ENCODE data around the gene YDJC. TPM values are rescaled to one million over a fixed set of nuclear protein-coding genes. Genes with fewer than 3 reads are reported as not detected.

Gene YDJC
- total RNA-seq, 2 donors from 2014 or later, result 28.3 to 31.0 TPM

DNA sequence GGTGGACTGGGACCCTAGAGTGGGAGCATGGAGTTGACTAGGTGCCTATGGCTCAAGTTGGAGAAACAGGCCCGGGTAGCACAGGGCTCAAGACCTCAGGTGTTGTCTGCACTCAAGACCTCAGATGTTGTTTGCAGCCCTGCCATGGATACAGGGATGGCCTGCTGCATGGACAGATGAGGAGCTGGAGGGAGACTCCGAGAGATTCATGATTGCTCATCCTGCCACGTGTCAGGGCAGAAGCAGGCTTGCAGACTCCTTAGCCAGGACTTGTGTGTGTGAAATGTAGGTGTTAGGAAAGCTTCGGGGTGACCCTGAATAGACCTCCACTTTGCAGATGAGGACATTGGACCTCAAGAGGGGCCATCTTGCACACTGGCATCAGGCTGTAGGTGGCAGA lies 3.7 kb upstream of the YDJC start:
- Mint-ChIP-seq H3K4me3 (no peak overlapping the region), H3K27ac (no peak overlapping the region), H3K27me3 (no peaks in the 10 kb centered on the region), H3K36me3 (ENCODE audit: low read depth) (peaks cover 2% of the 10 kb centered on the region), H3K4me1 (peaks cover 7% of the 10 kb centered on the region)
- no peak for ATAC-seq
- no peak for DNase-seq
- H3K9me3 ChIP-seq (ENCODE audit: control insufficient read depth, low read length, poor library complexity, severe bottlenecking), result no peaks in the 10 kb centered on the region

DNA sequence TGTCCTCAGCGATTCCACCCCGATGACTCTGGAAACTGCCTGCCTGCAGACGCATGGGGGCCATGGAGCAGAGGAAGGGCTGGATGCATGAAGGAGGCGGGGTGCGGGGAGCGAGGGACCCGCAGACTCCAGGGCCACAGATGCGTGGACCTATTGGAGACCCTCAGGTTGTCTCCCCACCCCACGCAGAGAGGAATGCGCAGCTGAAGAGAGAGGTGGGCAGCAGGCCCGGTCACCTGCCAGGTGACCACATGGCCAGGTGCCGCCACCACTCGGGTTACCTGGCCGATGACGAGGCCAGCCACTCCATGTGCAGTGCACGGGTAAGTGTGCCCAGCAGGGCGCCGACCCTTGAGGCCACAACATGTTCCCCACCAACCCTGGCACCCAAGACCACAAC lies 3.1 kb upstream of the YDJC start:
- DNase-seq (no peak), ATAC-seq (no peak)
- Mint-ChIP-seq H3K36me3 (ENCODE audit: low read depth) (peaks cover 2% of the 10 kb centered on the region), H3K4me3 (no peak overlapping the region), H3K27me3 (no peaks in the 10 kb centered on the region), H3K27ac (no peak overlapping the region), H3K4me1 (peaks cover 12% of the 10 kb centered on the region)
- no peaks in the 10 kb centered on the region for H3K9me3 ChIP-seq (ENCODE audit: control insufficient read depth, low read length, poor library complexity, severe bottlenecking)

DNA sequence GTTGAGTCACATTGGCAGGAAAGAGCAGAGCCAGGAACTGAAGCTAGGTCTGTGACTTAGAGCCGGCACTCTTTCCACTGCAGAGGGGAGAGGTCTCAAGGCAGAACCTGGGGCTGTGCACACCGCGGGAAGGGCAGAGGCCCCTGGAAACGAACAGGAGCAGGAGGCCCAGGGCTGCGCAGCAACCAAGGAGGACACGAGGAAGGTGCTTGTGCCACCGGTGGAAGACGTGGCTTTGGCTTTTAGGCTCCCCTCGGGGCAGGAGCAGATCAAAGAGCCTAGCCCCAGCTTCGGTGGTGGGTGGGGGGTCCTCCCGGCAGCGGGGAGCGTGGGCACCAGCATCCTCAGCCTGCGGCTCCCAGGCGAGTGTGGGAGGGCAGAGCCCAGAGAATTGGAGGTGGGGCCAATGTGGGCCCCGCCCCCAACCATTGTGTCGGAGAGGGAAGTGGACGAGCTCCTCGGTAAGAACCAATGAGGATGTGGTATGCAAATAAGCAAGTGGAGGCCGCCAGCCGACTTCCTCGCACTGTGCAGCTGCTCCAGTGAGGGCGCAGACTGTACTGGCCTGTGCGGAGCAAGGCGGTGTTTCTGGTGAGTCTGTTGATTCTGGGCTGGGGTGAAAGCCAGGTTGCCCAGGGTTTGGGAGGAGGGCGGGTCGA lies 2.5 kb upstream of the YDJC start, which contains the start of gene CCDC116:
Gene CCDC116 (plus strand): TSS at position 524 of the 659 bp plus-strand sequence. CDS start 422 bp downstream, outside the sequence.
- Mint-ChIP-seq H3K4me3 (peak within 1 kb of the TSS; percentile 73), H3K4me1 (peaks cover 13% of the 10 kb centered on the region), H3K27me3 (no peaks in the 10 kb centered on the region), H3K36me3 (ENCODE audit: low read depth) (peaks cover 2% of the 10 kb centered on the region), H3K27ac (no peak within 1 kb of the TSS)
- no peaks in the 10 kb centered on the region for H3K9me3 ChIP-seq (ENCODE audit: control insufficient read depth, low read length, poor library complexity, severe bottlenecking)
- DNase-seq (peak; percentile 58 to 79 (median 65)), ATAC-seq (peak; percentile 55)

DNA sequence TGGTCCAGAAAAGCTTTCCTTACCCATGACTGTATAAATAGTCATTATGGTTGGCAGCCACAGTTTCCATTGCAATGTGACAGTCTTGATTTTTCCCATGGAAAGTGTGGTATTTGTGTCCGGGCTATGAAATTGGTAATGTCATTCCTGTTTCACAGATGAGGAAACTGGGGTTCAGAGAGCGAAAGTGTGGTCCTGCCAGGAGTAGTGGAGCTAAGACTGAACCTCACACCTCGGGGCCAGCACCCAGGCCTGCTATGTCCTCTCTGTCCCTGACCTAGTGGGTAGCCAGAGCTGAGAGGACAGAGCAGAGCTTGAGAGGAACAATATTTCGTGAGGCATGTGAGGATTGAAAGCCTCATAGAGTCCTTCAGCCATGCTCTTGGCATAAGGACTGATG lies 1.2 kb upstream of the YDJC start:
- DNase-seq, result no peak
- Mint-ChIP-seq H3K4me1 (peaks cover 20% of the 10 kb centered on the region), H3K4me3 (peak overlapping the region; percentile 39), H3K27ac (peak overlapping the region; percentile 24), H3K27me3 (no peaks in the 10 kb centered on the region), H3K36me3 (ENCODE audit: low read depth) (peaks cover 2% of the 10 kb centered on the region)
- no peaks in the 10 kb centered on the region for H3K9me3 ChIP-seq (ENCODE audit: control insufficient read depth, low read length, poor library complexity, severe bottlenecking)
- no peak for ATAC-seq

DNA sequence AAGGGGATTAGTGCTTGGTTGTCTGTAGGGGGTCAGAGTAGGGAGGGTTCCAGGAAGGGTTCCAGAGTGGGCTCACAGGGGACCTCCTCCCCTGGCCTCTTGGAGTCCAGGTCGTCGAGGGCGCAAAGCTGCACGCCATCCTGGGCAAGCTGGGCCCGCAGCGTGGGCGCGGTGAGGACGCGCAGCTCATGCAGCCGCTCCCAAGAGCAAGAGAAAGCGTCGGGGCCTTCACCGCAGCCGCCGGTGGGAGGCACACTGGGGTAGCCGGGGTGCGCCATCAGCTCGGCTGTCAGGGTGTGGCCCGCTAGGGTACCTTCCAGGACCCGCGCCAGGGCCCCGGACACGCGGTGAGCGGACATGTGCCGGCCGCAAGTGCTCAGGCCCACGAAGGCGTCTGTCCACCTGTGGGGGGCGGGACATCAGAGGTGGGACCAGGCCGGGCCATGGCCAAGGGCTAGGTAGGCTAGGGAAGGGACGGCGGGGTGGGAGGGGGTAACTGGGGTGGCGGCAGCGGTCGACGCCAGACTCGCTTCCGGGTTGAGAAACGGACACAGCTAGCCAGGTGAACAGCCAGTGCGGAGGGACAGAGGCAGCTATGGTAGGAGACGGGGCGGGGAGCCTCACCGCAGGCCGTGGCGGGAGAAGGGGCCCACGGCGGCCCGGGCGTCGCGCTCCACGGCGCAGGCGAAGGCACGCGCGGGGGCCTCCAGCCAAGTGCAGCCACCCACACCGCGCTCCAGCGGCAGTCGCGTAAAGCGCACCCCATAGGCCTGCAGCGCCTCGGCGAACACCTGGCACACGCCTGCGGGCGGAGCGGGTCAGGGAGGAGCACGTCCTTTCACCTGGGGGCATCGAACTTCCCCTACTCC lies 1.2 kb downstream of the YDJC start:
- peaks cover 30% of the 10 kb centered on the region for H3K4me1 Mint-ChIP-seq
- H3K36me3 Mint-ChIP-seq (ENCODE audit: low read depth), result peaks cover 2% of the 10 kb centered on the region
- no peak for DNase-seq
- peak overlapping the region; percentile 74 for H3K27ac Mint-ChIP-seq
- no peaks in the 10 kb centered on the region for H3K27me3 Mint-ChIP-seq
- H3K4me3 Mint-ChIP-seq, result peak overlapping the region; percentile 92
- peak; percentile 2 for ATAC-seq
- H3K9me3 ChIP-seq (ENCODE audit: control insufficient read depth, low read length, poor library complexity, severe bottlenecking), result no peaks in the 10 kb centered on the region

DNA sequence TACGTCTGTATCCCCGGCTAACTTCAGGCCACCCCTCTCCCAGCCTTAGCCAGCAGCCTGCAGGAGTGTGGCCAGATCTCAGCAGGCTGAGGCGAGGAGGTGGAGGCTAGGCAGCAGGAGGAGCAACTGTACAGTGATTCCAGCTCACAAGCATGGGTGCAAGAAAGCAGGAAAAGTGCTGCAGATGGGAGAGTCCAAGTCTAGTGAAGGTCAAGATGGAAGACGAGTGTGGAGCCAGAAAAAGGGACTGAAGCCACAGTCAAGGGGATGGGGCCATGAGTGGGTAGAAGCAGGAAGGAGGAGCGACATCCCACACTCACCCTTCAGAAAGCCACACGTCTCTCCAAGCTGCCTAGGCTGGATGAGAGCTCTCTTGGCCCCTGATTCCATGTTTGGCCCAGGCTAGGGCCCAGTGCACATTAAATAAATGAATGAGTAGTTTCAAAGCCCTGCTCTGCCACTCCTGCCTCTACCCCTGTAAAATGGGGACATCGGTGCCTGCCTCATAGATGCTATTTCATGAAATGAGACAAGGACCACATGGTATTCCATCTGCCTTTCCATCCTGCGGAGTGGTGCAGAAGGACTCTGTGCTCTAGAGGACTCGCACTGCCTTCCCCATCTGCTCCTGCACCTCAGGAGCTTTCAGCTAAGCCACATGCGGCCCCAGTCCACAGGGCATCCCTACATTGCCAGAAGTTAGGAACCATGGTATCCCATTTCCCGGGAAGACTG lies 2.9 kb downstream of the YDJC start:
- Mint-ChIP-seq H3K36me3 (ENCODE audit: low read depth) (peaks cover 2% of the 10 kb centered on the region), H3K27ac (peak overlapping the region; percentile 74), H3K27me3 (no peaks in the 10 kb centered on the region), H3K4me1 (peaks cover 25% of the 10 kb centered on the region), H3K4me3 (peak overlapping the region; percentile 45)
- no peaks in the 10 kb centered on the region for H3K9me3 ChIP-seq (ENCODE audit: control insufficient read depth, low read length, poor library complexity, severe bottlenecking)
- DNase-seq, result no peak
- ATAC-seq, result no peak

DNA sequence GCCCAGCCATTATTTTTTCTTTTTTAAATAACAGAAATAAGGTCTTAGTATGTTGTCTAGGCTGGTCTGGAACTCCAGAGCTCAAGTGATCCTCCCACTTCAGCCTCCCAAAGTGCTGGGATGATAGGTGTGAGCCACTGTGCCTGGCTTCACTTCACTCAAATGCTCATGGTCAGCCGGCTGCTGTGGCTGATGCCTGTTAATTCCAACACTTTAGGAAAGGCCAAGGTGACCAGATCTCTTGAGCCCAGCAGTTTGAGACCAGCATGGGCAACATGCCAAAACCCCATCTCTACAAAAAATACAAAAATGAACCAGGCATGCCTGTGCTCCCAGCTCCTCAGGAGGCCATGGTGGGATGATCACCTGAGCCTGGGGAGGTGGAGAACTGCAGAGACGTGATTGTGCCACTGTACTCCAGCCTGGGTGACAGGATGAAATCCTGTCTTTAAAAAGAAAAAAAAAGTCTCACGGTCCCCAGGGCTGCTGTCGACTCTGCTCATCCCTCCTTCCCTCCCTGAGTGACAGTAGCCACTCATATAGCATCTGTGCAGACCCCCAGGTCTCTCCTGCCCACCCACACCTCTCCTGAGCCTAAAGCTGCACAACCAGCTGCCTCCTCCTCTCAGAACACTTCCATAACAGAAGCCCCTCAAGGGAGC lies 3.6 kb downstream of the YDJC start:
- H3K9me3 ChIP-seq (ENCODE audit: control insufficient read depth, low read length, poor library complexity, severe bottlenecking), result no peaks in the 10 kb centered on the region
- ATAC-seq (no peak), DNase-seq (no peak)
- Mint-ChIP-seq H3K4me3 (no peak overlapping the region), H3K27me3 (no peaks in the 10 kb centered on the region), H3K4me1 (peaks cover 25% of the 10 kb centered on the region), H3K36me3 (ENCODE audit: low read depth) (peaks cover 2% of the 10 kb centered on the region), H3K27ac (peak overlapping the region; percentile 94)

DNA sequence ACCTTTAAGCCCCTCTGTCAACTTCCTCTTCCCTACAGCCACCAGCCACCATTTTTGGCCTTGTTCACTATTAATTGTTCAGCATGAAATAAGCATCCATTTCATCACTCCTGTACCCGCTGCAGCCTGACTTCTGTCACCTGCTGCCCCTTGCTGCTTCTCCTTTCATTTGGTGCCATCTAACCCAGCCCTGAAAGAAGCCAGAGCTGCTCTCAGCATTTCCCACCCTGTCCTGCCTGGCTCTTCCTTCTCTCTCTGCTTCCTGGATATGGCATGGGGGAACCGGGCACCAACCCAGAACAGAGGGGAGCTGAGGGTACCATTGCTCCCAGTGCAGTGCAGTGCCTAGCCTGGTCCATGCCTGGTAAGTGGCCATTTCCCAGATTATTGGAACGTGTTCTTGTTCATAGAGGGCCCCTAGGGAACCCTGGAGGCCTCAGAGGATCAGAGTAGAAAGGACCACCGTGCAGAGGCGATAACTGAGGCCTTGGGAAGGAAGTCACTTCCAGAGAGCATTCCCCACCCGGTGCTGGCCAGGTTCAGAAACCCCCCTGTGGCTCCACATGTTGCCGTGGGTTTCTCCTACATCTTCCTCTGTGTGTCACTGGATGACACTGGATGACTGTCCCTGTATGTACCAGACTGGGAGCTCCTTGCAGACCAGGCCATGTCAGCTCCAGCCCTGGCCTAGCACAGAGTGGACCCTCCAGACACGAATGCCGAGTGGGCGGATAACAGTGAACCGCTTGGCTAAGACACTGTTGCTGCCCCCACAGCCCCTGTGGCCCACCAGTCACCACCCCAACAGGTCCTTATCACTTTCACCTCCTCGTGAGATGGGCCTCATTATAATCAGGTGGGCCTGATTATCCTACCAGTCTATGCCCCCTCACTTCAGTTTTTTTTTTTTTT lies 4.7 kb downstream of the YDJC start:
- Mint-ChIP-seq H3K27ac (peak overlapping the region; percentile 94), H3K36me3 (ENCODE audit: low read depth) (peaks cover 2% of the 10 kb centered on the region), H3K4me3 (peak overlapping the region; percentile 47), H3K4me1 (peaks cover 25% of the 10 kb centered on the region), H3K27me3 (no peaks in the 10 kb centered on the region)
- H3K9me3 ChIP-seq (ENCODE audit: control insufficient read depth, low read length, poor library complexity, severe bottlenecking), result no peaks in the 10 kb centered on the region
- DNase-seq, result no peak
- no peak for ATAC-seq

DNA sequence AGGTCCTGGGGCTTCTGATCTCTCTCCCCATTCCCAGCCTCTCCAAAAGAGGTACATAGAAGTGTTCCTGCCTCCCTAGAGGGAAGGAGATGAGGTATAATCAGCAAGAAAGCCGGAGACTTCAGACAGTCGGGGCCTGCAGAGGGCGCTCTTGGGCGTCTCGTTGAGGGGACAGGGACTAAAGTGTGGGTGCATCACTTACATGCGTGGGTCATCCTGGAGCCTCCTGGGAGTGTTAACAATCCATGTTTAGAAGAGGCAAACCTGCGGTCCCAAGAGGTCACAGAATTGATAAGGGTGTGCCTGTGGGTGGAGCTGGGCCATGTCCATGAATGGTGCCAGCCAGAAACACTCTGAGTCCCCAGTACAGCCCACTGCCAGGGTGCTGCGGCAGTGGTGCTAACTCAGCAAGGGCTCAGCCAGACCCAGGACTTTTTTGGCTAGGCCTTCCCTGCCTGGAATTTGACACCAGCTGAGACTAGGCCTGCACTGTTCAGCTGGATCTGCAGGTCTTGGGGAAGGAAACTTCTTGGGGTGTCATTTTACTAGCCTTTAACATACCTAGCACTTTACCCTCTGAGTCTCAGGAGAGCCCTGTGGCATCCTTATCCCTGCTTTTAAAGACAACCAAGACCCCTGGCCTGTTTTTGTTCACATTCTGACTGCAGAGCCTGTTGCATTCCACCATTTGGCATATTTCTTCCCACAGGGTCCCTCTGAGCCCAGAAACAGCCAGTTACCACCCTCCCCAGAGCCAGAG lies 5.5 kb downstream of the YDJC start:
- Mint-ChIP-seq H3K36me3 (ENCODE audit: low read depth) (peaks cover 2% of the 10 kb centered on the region), H3K4me1 (peaks cover 25% of the 10 kb centered on the region), H3K27me3 (no peaks in the 10 kb centered on the region), H3K27ac (peak overlapping the region; percentile 94), H3K4me3 (peak overlapping the region; percentile 25)
- DNase-seq (peak in 2 of 3 donors; percentile 25 to 41), ATAC-seq (peak; percentile 24)
- H3K9me3 ChIP-seq (ENCODE audit: control insufficient read depth, low read length, poor library complexity, severe bottlenecking), result no peaks in the 10 kb centered on the region

DNA sequence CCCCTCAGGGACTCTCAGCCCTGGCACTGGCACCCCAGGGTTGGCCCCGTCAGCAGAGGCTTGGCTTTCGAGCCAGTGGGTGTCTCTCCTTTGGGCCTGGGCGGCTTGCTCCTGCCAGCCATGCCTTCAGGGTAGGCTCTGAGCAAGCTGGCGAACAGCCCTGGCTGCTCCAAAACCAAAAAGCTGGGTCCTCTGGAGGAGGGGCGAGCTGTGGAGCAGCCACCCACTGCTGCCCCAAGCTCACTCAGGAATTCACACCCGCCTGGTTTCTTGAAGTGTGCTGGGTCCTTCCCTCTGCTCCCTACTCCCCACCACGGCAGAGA lies 6.2 kb downstream of the YDJC start:
- no peaks in the 10 kb centered on the region for H3K27me3 Mint-ChIP-seq
- no peak overlapping the region for H3K4me3 Mint-ChIP-seq
- no peaks in the 10 kb centered on the region for H3K9me3 ChIP-seq (ENCODE audit: control insufficient read depth, low read length, poor library complexity, severe bottlenecking)
- no peak for DNase-seq
- H3K4me1 Mint-ChIP-seq, result peaks cover 25% of the 10 kb centered on the region
- H3K36me3 Mint-ChIP-seq (ENCODE audit: low read depth), result no peaks in the 10 kb centered on the region
- ATAC-seq, result no peak
- peak overlapping the region; percentile 94 for H3K27ac Mint-ChIP-seq

DNA sequence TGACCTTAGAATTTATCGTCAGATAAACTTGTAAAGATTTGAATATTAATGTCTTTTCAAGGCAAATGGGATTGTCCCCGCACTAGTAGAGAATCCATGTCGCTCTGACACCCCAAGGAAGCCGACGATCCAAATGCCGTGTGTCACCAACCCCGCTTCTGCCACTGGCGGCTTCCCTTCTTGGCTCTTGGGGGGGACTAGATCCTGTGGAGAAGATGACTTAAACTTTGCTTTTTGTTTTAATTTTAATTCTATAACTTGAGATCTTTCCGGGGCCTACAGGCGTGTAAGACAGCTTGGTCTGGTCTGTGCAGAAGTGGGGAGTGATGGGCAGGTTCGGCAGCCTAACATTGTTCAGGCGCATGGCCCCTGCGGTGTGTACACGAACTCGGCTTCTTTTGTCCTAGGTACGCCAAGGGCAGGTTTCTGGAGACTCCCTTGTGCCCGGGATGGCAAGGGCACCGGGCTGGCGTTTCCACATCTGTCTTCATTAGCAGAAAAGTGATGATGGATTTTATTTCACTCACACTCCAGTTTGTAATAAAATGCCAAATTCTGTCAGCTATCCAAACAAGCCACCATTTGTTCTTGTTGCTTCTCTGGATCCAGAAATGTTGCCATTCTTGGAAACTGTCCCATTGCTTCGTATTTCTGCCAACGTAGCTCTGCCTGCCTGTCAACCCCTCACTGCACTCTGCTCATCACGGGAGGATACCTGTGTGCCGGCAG lies 6.7 kb downstream of the YDJC start:
- ATAC-seq, result no peak
- H3K9me3 ChIP-seq (ENCODE audit: control insufficient read depth, low read length, poor library complexity, severe bottlenecking), result no peaks in the 10 kb centered on the region
- no peaks in the 10 kb centered on the region for H3K27me3 Mint-ChIP-seq
- H3K36me3 Mint-ChIP-seq (ENCODE audit: low read depth), result no peaks in the 10 kb centered on the region
- H3K27ac Mint-ChIP-seq, result peak overlapping the region; percentile 94
- H3K4me1 Mint-ChIP-seq, result peaks cover 22% of the 10 kb centered on the region
- no peak for DNase-seq
- no peak overlapping the region for H3K4me3 Mint-ChIP-seq
